NCI-H2196 (cell line): Measurements from ENCODE around the gene TAF11L11.
"Not testable (repeated sequence)": the region's sequence is repeated elsewhere in the genome, so short reads cannot be mapped to it uniquely, and the experiment has no call there.

Source experiments
- DNase-seq: peaks from one replicate; lab custom pipeline; 2025; ENCODE audit not compliant: unreplicated experiment; lab: John Stamatoyannopoulos, UW

The TAF11L11 gene

DNA sequence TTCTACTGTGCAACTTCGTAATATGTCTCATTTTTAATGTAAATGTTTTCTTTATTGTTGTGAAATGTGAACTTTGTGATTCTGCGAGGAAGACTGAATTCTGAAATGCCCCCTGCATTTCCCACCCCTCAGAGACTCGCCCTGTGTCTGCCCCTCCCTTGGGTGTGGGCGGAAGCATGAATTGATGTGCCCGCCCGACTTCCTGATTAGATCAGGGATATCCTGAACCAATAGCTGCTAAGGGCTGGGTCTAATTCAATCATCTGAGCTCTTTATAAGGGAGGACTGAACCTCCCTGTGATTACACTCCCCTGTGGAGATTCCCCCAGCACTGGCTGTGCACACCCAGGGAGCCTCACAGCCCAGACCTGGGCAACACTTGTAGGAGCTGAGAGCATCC is at the start of gene TAF11L11:
Gene TAF11L11 (plus strand): TSS at position 304 of the 400 bp plus-strand sequence.
- DNase-seq: not testable (repeated sequence)

GRCh38 chr5:17585658-17586057 is 18.3 kb upstream of the TAF11L11 start, which contains the start of gene TAF11L7:
TSS of gene TAF11L7 (minus strand) at chr5:17585758.
- not testable (repeated sequence) for DNase-seq

- DNase-seq: not testable (repeated sequence)
These were observed 13.1 kb upstream of the TAF11L11 start, which contains the start of gene TAF11L8 for GRCh38 chr5:17590860-17591259. TSS of gene TAF11L8 (minus strand) at chr5:17590960.

DNA sequence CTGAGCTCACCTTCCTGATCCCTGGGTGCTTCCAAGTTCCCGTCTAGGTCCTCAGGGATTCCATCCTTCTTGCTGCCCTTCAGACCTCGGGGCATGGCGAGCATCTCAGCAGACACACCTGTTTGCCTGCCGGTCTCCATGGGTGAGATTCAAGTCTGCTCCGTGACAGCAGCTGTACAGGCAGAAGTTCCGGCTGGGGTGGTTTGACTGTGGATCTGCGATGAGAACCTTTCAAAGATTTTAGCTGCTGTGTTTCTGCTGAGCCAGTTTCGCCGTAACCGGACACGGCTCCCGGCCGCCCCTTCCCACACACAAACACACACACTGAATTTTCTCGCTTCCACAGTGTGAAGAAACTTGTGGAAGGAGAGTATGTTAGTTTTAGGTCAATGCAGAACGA is 9.7 kb upstream of the TAF11L11 start, which contains the start of gene TAF11L9:
Gene TAF11L9 (minus strand): TSS at position 140 of the 400 bp plus-strand sequence.
- DNase-seq: not testable (repeated sequence)

DNA sequence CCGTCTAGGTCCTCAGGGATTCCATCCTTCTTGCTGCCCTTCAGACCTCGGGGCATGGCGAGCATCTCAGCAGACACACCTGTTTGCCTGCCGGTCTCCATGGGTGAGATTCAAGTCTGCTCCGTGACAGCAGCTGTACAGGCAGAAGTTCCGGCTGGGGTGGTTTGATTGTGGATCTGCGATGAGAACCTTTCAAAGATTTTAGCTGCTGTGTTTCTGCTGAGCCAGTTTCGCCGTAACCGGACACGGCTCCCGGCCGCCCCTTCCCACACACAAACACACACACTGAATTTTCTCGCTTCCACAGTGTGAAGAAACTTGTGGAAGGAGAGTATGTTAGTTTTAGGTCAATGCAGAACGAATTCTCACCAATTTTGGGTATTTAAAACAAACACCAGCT is 6.3 kb upstream of the TAF11L11 start, which contains the start of gene TAF11L10:
Gene TAF11L10 (minus strand): TSS at position 101 of the 400 bp plus-strand sequence.
- not testable (repeated sequence) for DNase-seq

DNA sequence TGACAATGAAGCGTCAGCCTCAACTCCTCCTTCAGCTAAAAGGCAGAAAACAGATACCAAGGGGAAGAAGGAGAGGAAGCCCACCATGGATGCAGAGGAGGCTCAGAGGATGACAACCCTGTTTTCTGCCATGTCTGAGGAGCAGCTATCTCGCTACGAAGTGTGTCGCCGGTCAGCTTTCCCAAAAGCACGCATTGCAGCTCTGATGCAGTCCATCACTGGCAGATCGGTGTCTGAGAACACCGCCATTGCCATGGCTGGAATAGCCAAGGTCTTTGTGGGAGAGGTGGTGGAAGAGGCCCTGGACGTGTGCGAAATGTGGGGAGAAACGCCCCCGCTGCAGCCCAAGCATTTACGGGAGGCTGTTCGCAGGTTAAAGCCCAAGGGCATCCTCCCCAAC is 968 bp downstream of the TAF11L11 start:
- no peak for DNase-seq

GRCh38 chr5:17607461-17607860 is 3.5 kb downstream of the TAF11L11 start:
- not testable (repeated sequence) for DNase-seq

DNA sequence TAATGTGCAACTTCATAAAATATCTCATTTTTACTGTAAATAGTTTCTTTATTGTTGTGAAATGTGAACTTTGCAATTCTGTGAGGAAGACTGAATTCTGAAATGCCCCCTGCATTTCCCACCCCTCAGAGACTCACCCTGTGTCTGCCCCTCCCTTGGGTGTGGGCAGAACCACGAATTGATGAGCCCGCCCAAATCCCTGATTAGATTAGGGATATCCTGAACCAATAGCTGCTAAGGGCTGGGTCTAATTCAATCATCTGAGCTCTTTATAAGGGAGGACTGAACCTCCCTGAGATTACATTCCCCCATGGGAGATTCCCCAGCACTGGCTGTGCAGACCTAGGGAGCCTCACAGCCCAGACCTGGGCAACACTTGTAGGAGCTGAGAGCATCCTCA is 6.1 kb downstream of the TAF11L11 start, which contains the start of gene TAF11L12:
Gene TAF11L12 (plus strand): TSS at position 301 of the 400 bp plus-strand sequence.
- DNase-seq: not testable (repeated sequence)

DNA sequence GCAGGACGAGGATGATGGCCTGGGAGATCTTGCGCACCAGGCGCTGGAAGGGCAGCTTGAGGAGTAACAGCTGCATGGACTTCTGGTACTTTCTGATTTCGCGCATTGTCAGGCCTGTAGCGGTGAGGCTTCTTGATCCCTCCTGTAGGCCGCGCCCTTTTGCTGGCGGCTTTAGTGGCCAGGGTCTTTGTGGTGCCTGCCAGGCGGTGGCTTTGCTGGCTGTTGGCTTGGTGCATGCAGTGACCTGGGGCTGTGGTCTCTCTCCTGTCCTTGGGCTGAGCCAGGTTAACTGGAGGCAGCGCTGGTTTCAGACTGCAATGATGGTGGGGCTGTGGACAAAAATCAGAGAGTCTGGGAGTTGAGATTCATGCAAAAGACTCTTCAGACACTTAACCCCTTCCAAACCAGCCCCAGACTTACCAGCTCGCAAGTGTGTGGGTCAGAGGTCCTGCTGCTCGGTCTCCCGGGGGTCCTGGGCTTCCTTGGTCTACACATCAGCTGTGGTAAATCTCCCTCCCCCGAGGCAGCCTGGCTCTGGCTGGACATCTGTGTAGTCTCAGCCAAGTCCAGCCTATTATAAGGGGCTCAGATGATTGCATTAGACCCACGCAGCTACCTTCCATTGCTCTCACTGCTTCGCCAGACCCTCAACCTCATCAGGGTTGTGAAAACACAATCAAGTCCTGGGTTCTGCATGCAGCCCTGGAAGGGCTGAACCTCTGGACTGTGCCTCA is 11.1 kb downstream of the TAF11L11 start:
- no peak for DNase-seq

DNA sequence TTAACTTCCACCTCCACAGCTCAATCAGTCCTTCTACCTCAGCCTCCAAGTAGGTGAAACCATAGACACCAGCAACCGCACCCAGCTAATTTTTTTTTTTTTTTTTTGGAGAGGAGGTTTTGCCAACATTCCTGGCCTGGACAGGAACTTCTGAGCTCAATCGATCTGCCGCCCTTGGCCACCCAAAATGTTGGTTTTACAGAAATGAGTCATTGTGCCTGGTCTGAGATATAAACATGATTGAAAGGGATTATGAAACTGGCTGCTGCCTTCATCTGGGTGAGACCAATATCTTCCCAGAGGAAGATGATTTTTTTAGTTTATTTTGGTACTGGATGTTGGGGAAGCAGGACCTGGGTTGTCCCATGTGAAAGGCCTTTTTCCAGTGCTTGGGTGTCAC is 15.4 kb downstream of the TAF11L11 start:
- DNase-seq: no peak

DNA sequence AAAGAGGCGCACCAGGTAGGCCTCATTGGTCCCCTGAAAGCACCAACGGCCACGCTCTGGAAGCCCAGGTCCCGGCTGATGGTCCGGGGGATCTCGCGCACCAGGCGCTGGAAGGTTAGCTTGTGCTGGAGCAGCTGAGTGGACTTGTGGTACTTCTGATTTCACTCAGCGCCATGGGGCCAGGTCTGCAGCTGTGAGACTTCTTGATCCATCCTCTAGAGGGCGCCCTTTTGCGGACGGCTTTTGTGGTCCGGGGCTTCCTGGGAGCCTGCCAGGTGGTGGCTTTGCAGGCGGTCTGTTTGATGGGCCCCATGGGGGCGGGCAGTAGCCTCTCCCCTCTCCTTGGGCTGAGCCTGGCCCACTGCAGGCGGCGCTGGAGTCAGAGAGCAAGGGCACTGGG is 16.6 kb downstream of the TAF11L11 start:
- DNase-seq: no peak

- no peak for DNase-seq
These were observed 21.7 kb downstream of the TAF11L11 start for GRCh38 chr5:17625686-17626085.

- not testable (repeated sequence) for DNase-seq
These were observed 27.8 kb downstream of the TAF11L11 start, which contains the start of gene TAF11L13 for GRCh38 chr5:17631788-17632187. TSS of gene TAF11L13 (plus strand) at chr5:17632088.

- no peak for DNase-seq
These were observed 30.2 kb downstream of the TAF11L11 start, which contains the start of gene TAF11L14 for GRCh38 chr5:17634160-17634559. TSS of gene TAF11L14 (plus strand) at chr5:17634460.

GRCh38 chr5:17649232-17649631 is 45.2 kb downstream of the TAF11L11 start:
- not testable (repeated sequence) for DNase-seq

- DNase-seq: not testable (repeated sequence)
These were observed 51.3 kb downstream of the TAF11L11 start for GRCh38 chr5:17655201-17655759.
